HepG2 (cell line): ENCODE results near the gene TTC23. TPM values are rescaled to one million over a fixed set of nuclear protein-coding genes. Genes with fewer than 3 reads are reported as not detected.
A peak's percentile ranks its signal among the peaks of the same experiment; 100 is the strongest.

Experiments
- ATAC-seq: fragments of 200-7000 bp; cut with Tn5 transposase; 3 replicates; pipeline ENCODE4 v1.9.1; 2020; ENCODE audit warnings: mild to moderate bottlenecking, moderate library complexity
- BruUV-seq: library from RNA; stranded (reverse); fragments of 400-500 nt; replicated peaks from 2 replicates; lab custom pipeline; 2021; lab: Mats Ljungman, UMichigan
- CTCF ChIA-PET: fragments of 300-600 bp; formaldehyde crosslinking; extraction: SDS; loops from one replicate; lab custom pipeline; 2021; ENCODE audit warnings: low total read pairs, inconsistent platforms, low intra/inter-chr PET ratio; lab: Yijun Ruan, JAX
- POLR2A ChIA-PET: fragments of 350-600 bp; sonication (Branson Sonifier 250); formaldehyde crosslinking; loops from one replicate; lab custom pipeline; 2020; ENCODE audit warnings: antibody characterized with exemption, inconsistent platforms; lab: Yijun Ruan, JAX
- DNase-seq: peaks from one replicate; pipeline ENCODE4 v3.0.0-alpha.2; 2015; ENCODE audit warnings: low spot score
- FAIRE-seq: peaks from 3 replicates; lab custom pipeline; 2011; peaks lifted over from hg19 to GRCh38; lab: Jason Lieb, UNC
- H2AFZ ChIP-seq: one replicate; pipeline ENCODE4 v1.6.1; 2011; ENCODE audit warnings: low read length, inconsistent platforms
- H3K27ac ChIP-seq: fragments of 300-600 bp; 3 replicates; pipeline ENCODE4 v1.8.0; 2011; ENCODE audit warnings: mixed run types, mild to moderate bottlenecking, mixed read lengths, low read length, inconsistent platforms; ENCODE audit not compliant: insufficient read depth; ENCODE audit errors: extremely low read length
- H3K27me3 ChIP-seq, 2 experiments: fragments of 200-600 bp in 1 of 2; 2 replicates in 1 of 2; 3 replicates in 1 of 2; pipeline versions ENCODE4 v1.6.0 to v1.8.0; 2011; ENCODE audit warnings: low read length in 2 of 2, mild to moderate bottlenecking in 2 of 2, moderate library complexity in 2 of 2, inconsistent platforms in 1 of 2; ENCODE audit not compliant: insufficient read depth in 2 of 2, control insufficient read depth in 1 of 2
- H3K36me3 ChIP-seq, 2 experiments: fragments of 200-600 bp in 1 of 2; replicated peaks in 1 of 2; 2 replicates in 1 of 2; 3 replicates in 1 of 2; pipeline versions ENCODE4 v1.5.1 to v1.8.0; 2011; ENCODE audit warnings: low read length in 2 of 2, inconsistent platforms in 1 of 2; ENCODE audit not compliant: insufficient read depth in 2 of 2, control insufficient read depth in 1 of 2
- H3K4me1 ChIP-seq: 2 replicates; pipeline ENCODE4 v1.5.1; 2012; ENCODE audit warnings: low read length, inconsistent platforms; ENCODE audit not compliant: insufficient read depth
- H3K4me2 ChIP-seq: 2 replicates; pipeline ENCODE4 v1.6.0; 2011; ENCODE audit warnings: low read depth, low read length, inconsistent platforms
- H3K4me3 ChIP-seq, 3 experiments: fragments of 200-600 bp in 1 of 3; sonication (generic), shearing (Covaris generic) in 1 of 3; replicated peaks in 1 of 3; 2 replicates each; pipeline ENCODE4 v1.5.1; 2011 to 2016; ENCODE audit warnings: low read length in 3 of 3, inconsistent platforms in 2 of 3, low read depth in 2 of 3, mild to moderate bottlenecking in 2 of 3, control low read depth in 1 of 3, mixed read lengths in 1 of 3; ENCODE audit not compliant: insufficient read depth in 1 of 3
- H3K79me2 ChIP-seq: one replicate; pipeline ENCODE4 v1.6.1; 2011; ENCODE audit warnings: low read length, inconsistent platforms; ENCODE audit not compliant: insufficient read depth
- H3K9ac ChIP-seq: 2 replicates; pipeline ENCODE4 v1.6.0; 2011; ENCODE audit warnings: mild to moderate bottlenecking, low read depth, low read length, inconsistent platforms; ENCODE audit not compliant: insufficient read depth
- H3K9me3 ChIP-seq: 2 replicates; pipeline ENCODE4 v1.5.1; 2012; ENCODE audit warnings: mild to moderate bottlenecking, low read length
- H4K20me1 ChIP-seq: 2 replicates; pipeline ENCODE4 v1.6.0; 2011; ENCODE audit warnings: inconsistent platforms, mild to moderate bottlenecking, low read length, moderate library complexity; ENCODE audit not compliant: insufficient read depth
- FOSL1 ChIP-seq: sonication (generic); formaldehyde crosslinking; IDR thresholded peaks from 2 replicates; pipeline ENCODE4 v1.9.0; 2021; ENCODE audit warnings: missing genetic modification reagents, borderline replicate concordance
- HDAC2 ChIP-seq: sonication (generic); formaldehyde crosslinking; IDR thresholded peaks from 2 replicates; pipeline ENCODE4 v1.4.0; 2020; ENCODE audit warnings: missing genetic modification reagents
- HIC2 ChIP-seq: sonication (generic); formaldehyde crosslinking; IDR thresholded peaks from 2 replicates; pipeline ENCODE4 v1.9.0; 2022; ENCODE audit warnings: low read depth, missing genetic modification reagents
- PRDM15 ChIP-seq: sonication (generic); formaldehyde crosslinking; IDR thresholded peaks from 2 replicates; pipeline ENCODE4 v1.4.0; 2020; ENCODE audit warnings: missing genetic modification reagents
- TARDBP ChIP-seq: sonication (generic); formaldehyde crosslinking; IDR thresholded peaks from 2 replicates; pipeline ENCODE4 v1.8.0; 2022; ENCODE audit warnings: mild to moderate bottlenecking, missing genetic modification reagents
- ZNF12 ChIP-seq: sonication (generic); formaldehyde crosslinking; IDR thresholded peaks from 2 replicates; pipeline ENCODE4 v1.5.0; 2020; ENCODE audit warnings: missing genetic modification reagents
- ZNF350 ChIP-seq: sonication (generic); formaldehyde crosslinking; IDR thresholded peaks from 2 replicates; pipeline ENCODE4 v1.4.0; 2020; ENCODE audit warnings: mild to moderate bottlenecking, low read depth, missing genetic modification reagents, borderline replicate concordance
- ZNF629 ChIP-seq: sonication (generic); formaldehyde crosslinking; conservative IDR thresholded peaks from 2 replicates; pipeline ENCODE4 v1.5.0; 2020; ENCODE audit warnings: missing genetic modification reagents
- WGBS: methylation state at CpG from one replicate; pipeline ENCODE4 v1.1.6; 2017; ENCODE audit warnings: low lambda C conversion rate; 5-methylcytosine and 5-hydroxymethylcytosine counted together
- in situ Hi-C: cut with HindIII; loops from 2 replicates; pipeline ENCODE4 v1.10.0; 2017; ENCODE audit warnings: low pct_unique_long_range_greater_than_20kb; ENCODE audit not compliant: extremely low pct_ligation_motif_present
- intact Hi-C: fragments of 100-400 bp; cut with micrococcal nuclease; formaldehyde crosslinking; loops from one replicate; pipeline ENCODE4 v1.10.0; 2022; ENCODE audit not compliant: unreplicated experiment
- polyA plus RNA-seq, 8 experiments: library from polyadenylated mRNA; depleted of rRNA in 3 of 8; stranded (reverse) in 7 of 8; unstranded in 1 of 8; fragments of >200 nt; fragmentation: Illumina TruSeq in 4 of 8; extraction: Trizol in 4 of 8; gene quantifications; 2 replicates each; pipeline versions ENCODE4 v1.2.1 to v1.2.3, GENCODE V29; 2011 to 2016; ENCODE audit warnings: low read depth in 4 of 8, missing spikeins in 1 of 8, mixed read lengths in 1 of 8; ENCODE audit not compliant: insufficient read depth in 1 of 8
- total RNA-seq, 5 experiments: library from RNA; depleted of rRNA; stranded (reverse); fragments of >200 nt; fragmentation: Illumina TruSeq; extraction: Trizol; gene quantifications; 2 replicates each; pipeline ENCODE4 v1.2.3, GENCODE V29; 2016; ENCODE audit warnings: low read depth in 1 of 5

TTC23 gene
- total and polyA plus RNA-seq, 2 of the 13 experiments (the other 11 are each of a cell fraction or from before 2014, with no cell fraction given): 1.6 to 11.7 TPM

- Histone ChIP-seq H3K27me3 (no peaks in the 10 kb centered on the region), H3K27ac (no peak overlapping the region), H3K79me2 (no peaks in the 10 kb centered on the region), H4K20me1 (no peaks in the 10 kb centered on the region), H3K4me2 (no peak overlapping the region), H2AFZ (no peak overlapping the region), H3K9ac (no peak overlapping the region), H3K9me3 (no peaks in the 10 kb centered on the region), H3K36me3 (no peaks in the 10 kb centered on the region), H3K4me1 (peaks cover 23% of the 10 kb centered on the region), H3K4me3 (no peak overlapping the region)
- WGBS: 60% methylated on average over 4 of the region's 4 CpGs
- ChIA-PET CTCF (no interaction called here), POLR2A (interaction anchor here (1.0 kb wide), 1 partner anchor 70 kb away, joined by 5 read pairs; the partner anchor contains the start of gene LRRC28)
- no peak for FAIRE-seq
- no peak for DNase-seq
- ATAC-seq: peak; percentile 32; the same call in 1 of the 3 replicates
- in situ Hi-C loops: no loop called here
- intact Hi-C loops: loop anchor here (2.0 kb wide), 1 partner anchor 25 kb away; no protein-coding TSS in a partner anchor
- TF ChIP-seq PRDM15: peak; percentile 60; the same call in 1 of the 2 replicates
- no peak for TF ChIP-seq FOSL1 (CRISPR knock-in tag)
- no TSS peak for BruUV-seq
Measured at GRCh38 chr15:99181545-99181971, 67.8 kb downstream of the TTC23 start.

GRCh38 chr15:99180964-99181306, 68.4 kb downstream of the TTC23 start:
- H3K4me1 ChIP-seq: peaks cover 23% of the 10 kb centered on the region
- FAIRE-seq: no peak
- 29% methylated on average over 2 of the region's 2 CpGs for WGBS
- H3K79me2 ChIP-seq: no peaks in the 10 kb centered on the region
- H3K9me3 ChIP-seq: no peaks in the 10 kb centered on the region
- H3K27me3 ChIP-seq: no peaks in the 10 kb centered on the region
- no peak overlapping the region for H3K4me3 ChIP-seq
- TF ChIP-seq TARDBP (CRISPR knock-in tag) (no peak), ZNF629 (CRISPR knock-in tag) (peak; percentile 92), HDAC2 (CRISPR knock-in tag) (peak; percentile 8; the same call in 1 of the 2 replicates), ZNF12 (CRISPR knock-in tag) (peak; percentile 55; the same call in 1 of the 2 replicates), ZNF350 (no peak), HIC2 (no peak)
- ChIA-PET CTCF (no interaction called here), POLR2A (no interaction called here)
- no peak overlapping the region for H3K27ac ChIP-seq
- no peak for DNase-seq
- H4K20me1 ChIP-seq: no peaks in the 10 kb centered on the region
- ATAC-seq: peak; percentile 52
- H3K4me2 ChIP-seq: peak overlapping the region; percentile 14; the same call in 1 of the 2 replicates
- H2AFZ ChIP-seq: no peak overlapping the region
- intact Hi-C loops (loop anchor here (2.0 kb wide), 1 partner anchor 24 kb away; no protein-coding TSS in a partner anchor), in situ Hi-C loops (no loop called here)
- no peaks in the 10 kb centered on the region for H3K36me3 ChIP-seq
- no TSS peak for BruUV-seq
- H3K9ac ChIP-seq: no peak overlapping the region
